AG10803 (cell line): ENCODE measurements around the gene PTHLH.
A peak's percentile ranks its signal among the peaks of the same experiment; 100 is the strongest.

Experiments used
- DNase-seq: peaks from one replicate; pipeline ENCODE4 v3.0.0; 2010; ENCODE audit warnings: low read depth
- H3K4me3 ChIP-seq: 2 replicates; pipeline ENCODE4 v1.5.1; 2011; ENCODE audit warnings: mild to moderate bottlenecking, low read length, control low read depth
- TF ChIP-seq, protein P1 (sequence below): conservative IDR thresholded peaks from 2 replicates; pipeline ENCODE4 v1.5.1; 2011; ENCODE audit warnings: mild to moderate bottlenecking, low read length, control low read depth, inconsistent platforms

PTHLH gene

DNA sequence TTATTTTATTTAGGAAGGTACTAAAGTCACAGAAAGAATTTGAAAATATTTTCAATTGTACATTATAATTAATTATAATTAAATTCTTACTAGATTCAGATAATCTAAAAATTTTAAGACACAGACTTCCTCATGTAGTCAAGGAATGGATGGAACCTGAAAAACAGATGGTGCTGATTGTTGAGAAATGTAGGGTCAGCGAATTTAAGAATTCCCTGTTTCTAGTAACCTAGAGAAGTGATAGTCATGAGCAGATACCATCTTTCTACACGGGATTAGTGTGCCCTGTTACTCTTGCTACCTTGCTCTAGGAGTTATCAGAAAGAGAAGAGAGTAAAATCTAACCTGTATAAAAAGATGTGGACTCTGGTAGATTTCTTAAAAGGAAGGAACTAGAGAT, 37.5 kb upstream of the PTHLH start:
- H3K4me3 ChIP-seq = no peak overlapping the region
- TF ChIP-seq, protein P1, sequence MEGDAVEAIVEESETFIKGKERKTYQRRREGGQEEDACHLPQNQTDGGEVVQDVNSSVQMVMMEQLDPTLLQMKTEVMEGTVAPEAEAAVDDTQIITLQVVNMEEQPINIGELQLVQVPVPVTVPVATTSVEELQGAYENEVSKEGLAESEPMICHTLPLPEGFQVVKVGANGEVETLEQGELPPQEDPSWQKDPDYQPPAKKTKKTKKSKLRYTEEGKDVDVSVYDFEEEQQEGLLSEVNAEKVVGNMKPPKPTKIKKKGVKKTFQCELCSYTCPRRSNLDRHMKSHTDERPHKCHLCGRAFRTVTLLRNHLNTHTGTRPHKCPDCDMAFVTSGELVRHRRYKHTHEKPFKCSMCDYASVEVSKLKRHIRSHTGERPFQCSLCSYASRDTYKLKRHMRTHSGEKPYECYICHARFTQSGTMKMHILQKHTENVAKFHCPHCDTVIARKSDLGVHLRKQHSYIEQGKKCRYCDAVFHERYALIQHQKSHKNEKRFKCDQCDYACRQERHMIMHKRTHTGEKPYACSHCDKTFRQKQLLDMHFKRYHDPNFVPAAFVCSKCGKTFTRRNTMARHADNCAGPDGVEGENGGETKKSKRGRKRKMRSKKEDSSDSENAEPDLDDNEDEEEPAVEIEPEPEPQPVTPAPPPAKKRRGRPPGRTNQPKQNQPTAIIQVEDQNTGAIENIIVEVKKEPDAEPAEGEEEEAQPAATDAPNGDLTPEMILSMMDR = no peak
- DNase-seq = no peak

DNA sequence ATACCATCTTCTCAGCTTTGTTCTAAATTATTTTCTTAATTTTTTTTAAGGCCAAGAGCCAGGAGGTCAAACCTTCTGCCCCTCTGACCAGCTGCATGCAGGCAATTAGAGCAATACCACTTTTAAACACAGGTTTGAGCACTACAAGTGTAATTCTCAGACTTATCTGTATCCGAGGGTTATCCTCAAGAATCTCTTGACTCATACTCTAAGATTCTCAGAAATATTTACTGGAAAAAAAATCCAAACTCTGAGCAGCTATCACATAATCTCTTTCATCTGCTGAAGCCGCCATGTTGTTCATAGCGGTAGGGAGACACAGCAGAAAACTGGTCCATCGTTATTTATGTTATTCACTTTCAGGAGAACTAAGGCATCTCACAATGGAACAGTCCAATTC, 27.4 kb upstream of the PTHLH start:
- no peak overlapping the region for H3K4me3 ChIP-seq
- TF ChIP-seq, protein P1 = no peak
- peak; percentile 48 for DNase-seq

DNA sequence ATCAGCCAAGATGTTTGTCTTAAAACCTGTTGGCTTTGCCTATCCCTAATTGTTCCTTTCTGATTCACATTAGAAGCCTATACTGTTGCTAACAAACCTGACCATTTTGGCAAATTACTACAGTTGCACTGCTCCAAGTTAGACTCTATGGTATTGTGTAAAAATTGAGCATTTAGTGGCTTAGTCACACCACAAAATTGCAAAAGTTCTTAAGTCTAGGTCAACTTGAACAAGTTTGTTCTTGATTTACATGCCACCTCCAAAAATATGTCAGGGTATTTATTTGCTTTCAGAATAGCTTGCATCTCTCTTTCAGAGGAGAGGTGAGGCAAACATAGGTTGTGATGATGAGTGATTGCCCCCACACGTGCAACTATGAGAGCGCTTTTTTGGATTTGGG, 27.0 kb upstream of the PTHLH start:
- H3K4me3 ChIP-seq = no peak overlapping the region
- peak; percentile 93 for DNase-seq
- TF ChIP-seq, protein P1 = no peak

DNA sequence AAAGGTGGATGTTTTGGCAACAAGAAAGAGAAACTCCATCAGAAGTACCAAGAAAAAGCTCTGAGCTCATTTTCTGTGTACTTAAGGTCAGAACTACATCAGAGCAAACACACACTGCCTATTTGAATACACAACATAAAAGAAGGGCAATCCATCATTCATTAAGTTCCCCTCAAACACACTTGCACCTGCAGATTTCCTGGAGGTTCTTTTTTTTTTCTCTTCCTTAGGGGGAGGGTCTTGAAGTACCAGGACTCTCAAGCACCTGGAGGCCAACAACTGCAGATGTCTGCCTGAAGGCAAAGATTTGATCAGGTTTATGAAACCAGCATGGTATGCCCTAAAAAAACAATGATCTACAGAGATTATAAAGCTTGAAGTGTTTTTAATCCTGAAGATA, 26.1 kb upstream of the PTHLH start:
- TF ChIP-seq, protein P1 = no peak
- DNase-seq = no peak
- no peak overlapping the region for H3K4me3 ChIP-seq

DNA sequence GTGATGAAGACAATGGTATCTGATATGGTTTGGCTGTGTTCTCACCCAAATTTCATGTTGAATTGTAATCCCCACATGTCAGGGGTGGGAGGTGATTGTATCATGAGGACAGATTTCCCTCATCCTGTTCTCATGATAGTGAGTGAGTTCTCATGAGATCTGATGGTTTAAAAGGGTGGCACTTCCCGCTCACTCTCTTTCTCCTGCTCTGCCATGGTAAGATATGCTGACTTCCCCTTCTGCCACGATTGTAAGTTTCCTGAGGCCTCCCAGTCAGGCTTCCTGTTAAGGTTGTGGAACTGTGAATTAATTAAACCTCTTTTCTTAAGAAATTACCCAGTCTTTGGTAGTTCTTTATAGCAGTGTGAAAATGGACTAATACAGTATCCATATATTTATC, 25.6 kb upstream of the PTHLH start:
- DNase-seq = no peak

DNA sequence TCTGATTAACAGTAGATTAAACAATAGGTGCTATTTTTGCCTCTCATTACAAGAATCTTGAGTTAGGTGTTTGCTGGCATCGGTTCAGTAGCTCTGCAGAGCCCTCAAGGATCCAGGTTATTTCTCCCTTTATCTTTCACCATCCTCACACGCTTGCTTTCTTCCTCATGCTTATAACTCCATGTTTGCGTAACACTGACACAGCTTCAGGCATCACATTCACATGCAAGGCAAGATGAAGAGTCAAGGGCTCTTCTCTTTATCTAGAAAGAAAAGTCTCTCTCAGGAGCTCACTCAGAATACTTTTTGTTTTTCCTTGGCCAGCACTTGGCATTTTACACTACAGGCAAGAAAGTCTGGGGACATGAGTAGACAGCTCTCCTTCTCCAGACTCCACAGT, 24.2 kb upstream of the PTHLH start:
- TF ChIP-seq, protein P1 = no peak
- DNase-seq = no peak
- H3K4me3 ChIP-seq = no peak overlapping the region

More for the DNA sequence above, 25.6 kb upstream of the PTHLH start:
- TF ChIP-seq, protein P1 = no peak
- H3K4me3 ChIP-seq = no peak overlapping the region

DNA sequence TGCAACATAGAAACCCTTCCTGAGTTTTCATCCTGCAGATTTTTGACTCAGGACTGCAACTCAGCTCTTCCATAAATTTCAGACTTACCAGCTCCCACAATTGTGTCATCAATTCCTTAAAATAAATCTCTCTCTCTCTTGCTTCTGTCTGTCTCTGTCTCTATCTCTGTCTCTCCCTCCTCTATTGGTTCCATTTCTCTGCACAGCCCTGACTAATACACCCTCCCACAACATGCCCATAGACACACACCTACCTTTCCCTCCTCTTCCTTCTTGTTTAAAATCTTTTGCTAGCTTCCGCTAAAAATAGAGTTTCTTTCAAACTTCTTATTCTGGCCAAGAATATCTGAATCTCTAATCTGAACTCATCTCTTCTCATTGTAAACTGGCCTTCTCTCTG, 22.9 kb upstream of the PTHLH start:
- no peak for DNase-seq
- no peak overlapping the region for H3K4me3 ChIP-seq
- TF ChIP-seq, protein P1 = no peak
